Right lobe of liver (tissue), 4 donors: ENCODE data around the gene LMTK2.

ENCODE experiments used
- POLR2A ChIP-seq: fragments of 450-650 bp; IDR thresholded peaks from one replicate; pipeline ENCODE4 v1.6.1; 2017; ENCODE audit warnings: antibody characterized with exemption, mild to moderate bottlenecking
- TF ChIP-seq, protein P1 (sequence below), 4 donors: fragments of 200-600 bp in 3 of 4; fragments of 450-650 bp in 1 of 4; IDR thresholded peaks; one replicate each; pipeline versions ENCODE4 v1.5.1 to v1.8.0; 2016 to 2022; ENCODE audit warnings: antibody characterized with exemption in 4 of 4, mild to moderate bottlenecking in 2 of 4
- donor health status: DM: no; HTN: no; CAD: no.
- donor health status: DM: no; HTN: no; CAD: no.
- donor health status: DM: no; HTN: yes; CAD: no.

DNA sequence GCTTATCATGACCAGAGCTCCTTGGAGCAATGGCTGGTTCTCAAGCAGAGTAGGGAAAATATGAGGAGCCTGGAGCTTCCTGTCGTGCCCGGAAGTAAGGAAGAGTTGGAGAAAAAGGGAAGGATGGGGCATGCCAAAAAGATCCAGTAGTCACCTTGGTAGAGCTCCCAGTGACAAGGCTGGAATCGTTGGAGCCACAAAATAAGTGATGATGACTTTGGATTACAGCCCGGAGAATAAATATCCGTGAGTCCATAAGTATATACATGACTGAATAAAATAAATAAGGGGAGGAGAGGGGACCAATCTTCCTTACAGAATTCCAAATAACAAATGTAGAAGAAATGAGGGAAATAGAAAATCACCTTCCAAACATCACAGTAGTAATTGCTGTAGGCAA is 29.3 kb downstream of the LMTK2 start:
- TF ChIP-seq, protein P1, sequence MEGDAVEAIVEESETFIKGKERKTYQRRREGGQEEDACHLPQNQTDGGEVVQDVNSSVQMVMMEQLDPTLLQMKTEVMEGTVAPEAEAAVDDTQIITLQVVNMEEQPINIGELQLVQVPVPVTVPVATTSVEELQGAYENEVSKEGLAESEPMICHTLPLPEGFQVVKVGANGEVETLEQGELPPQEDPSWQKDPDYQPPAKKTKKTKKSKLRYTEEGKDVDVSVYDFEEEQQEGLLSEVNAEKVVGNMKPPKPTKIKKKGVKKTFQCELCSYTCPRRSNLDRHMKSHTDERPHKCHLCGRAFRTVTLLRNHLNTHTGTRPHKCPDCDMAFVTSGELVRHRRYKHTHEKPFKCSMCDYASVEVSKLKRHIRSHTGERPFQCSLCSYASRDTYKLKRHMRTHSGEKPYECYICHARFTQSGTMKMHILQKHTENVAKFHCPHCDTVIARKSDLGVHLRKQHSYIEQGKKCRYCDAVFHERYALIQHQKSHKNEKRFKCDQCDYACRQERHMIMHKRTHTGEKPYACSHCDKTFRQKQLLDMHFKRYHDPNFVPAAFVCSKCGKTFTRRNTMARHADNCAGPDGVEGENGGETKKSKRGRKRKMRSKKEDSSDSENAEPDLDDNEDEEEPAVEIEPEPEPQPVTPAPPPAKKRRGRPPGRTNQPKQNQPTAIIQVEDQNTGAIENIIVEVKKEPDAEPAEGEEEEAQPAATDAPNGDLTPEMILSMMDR (IDR thresholded peaks at IDR 0.05) = no peak
- TF ChIP-seq POLR2A = no peak
